Astrocyte of the cerebellum (primary cell): ENCODE measurements around the gene TRAIP.

ENCODE experiments used
- DNase-seq: peaks from one replicate; pipeline ENCODE4 v3.0.0-alpha.2; 2011; ENCODE audit warnings: low read depth
- H3K4me3 ChIP-seq: 2 replicates; pipeline ENCODE4 v1.5.1; 2011; ENCODE audit warnings: mild to moderate bottlenecking, low read depth, low read length, moderate library complexity
- in situ Hi-C: cut with HindIII; loops from 2 replicates; pipeline ENCODE4 v1.10.0; 2017; ENCODE audit warnings: low sequenced_read_pairs
- TF ChIP-seq, protein P1 (sequence below): IDR thresholded peaks from 2 replicates; pipeline ENCODE4 v1.5.1; 2012; ENCODE audit warnings: low read length, low read depth, moderate library complexity, mild to moderate bottlenecking; ENCODE audit errors: missing control alignments

TRAIP gene

DNA sequence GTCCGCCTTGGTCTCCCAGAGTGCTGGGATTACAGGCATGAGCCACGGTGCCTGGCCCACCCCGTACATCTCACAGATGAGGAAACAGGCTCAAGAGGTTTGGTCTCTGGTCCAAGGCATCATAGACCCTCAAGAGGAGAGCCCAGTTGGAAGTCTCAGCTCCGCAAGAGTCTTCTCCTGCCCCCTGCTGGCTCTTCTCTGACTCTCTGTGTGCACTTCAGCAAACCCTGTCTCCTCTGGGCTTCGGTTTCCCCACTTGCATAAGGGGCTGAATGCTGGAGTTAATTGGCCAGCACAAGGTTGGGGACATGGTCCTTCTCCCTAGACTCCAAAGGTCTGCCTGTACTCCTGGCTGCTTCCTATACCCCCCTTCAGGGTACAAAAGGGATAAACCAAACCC is 43.5 kb upstream of the TRAIP start:
- H3K4me3 ChIP-seq, result no peak overlapping the region
- in situ Hi-C loops, result no loop called here
- no peak for DNase-seq
- TF ChIP-seq, protein P1, sequence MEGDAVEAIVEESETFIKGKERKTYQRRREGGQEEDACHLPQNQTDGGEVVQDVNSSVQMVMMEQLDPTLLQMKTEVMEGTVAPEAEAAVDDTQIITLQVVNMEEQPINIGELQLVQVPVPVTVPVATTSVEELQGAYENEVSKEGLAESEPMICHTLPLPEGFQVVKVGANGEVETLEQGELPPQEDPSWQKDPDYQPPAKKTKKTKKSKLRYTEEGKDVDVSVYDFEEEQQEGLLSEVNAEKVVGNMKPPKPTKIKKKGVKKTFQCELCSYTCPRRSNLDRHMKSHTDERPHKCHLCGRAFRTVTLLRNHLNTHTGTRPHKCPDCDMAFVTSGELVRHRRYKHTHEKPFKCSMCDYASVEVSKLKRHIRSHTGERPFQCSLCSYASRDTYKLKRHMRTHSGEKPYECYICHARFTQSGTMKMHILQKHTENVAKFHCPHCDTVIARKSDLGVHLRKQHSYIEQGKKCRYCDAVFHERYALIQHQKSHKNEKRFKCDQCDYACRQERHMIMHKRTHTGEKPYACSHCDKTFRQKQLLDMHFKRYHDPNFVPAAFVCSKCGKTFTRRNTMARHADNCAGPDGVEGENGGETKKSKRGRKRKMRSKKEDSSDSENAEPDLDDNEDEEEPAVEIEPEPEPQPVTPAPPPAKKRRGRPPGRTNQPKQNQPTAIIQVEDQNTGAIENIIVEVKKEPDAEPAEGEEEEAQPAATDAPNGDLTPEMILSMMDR, result no peak

DNA sequence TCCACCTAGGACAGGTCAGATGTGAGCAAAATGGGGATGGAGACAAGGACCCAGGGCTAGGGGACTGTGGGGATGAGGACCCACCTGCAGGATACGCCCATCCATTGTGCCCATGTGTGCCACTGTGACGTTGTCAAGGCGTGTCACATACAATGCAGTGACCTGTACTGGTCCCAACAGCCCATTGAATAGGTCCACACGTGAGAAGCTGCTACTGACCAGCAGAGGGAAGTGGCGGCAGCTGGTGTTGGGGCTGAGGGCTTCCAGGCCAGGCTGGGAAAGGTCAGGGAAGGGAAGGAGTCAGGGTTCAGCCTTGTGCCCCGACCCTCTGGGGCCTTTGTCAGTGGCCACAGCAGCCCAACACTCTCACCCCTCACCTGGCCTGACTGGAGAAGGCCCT is 42.6 kb upstream of the TRAIP start:
- H3K4me3 ChIP-seq, result no peak overlapping the region
- DNase-seq, result no peak
- in situ Hi-C loops, result no loop called here
- TF ChIP-seq, protein P1, result no peak

DNA sequence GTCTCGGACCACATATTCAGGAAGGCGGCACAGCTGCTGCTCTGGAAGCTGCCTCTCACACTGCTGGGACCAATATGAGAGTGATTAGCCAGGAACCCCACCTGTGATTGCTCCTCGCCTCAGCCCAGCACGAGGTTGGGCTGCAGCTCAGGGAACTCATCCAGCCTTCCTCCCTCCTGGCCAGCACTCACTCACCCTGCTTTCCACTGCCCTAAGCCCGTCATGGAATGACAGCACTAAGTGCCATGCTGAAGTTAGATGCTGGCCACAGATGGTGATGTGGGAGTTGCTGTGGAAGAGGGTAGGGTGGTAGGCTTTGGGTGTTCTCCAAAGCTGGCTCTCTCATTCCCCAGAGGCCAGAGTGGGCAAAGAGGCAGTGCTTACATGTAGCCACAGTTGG is 40.0 kb upstream of the TRAIP start:
- in situ Hi-C loops, result no loop called here
- H3K4me3 ChIP-seq, result no peak overlapping the region

DNA sequence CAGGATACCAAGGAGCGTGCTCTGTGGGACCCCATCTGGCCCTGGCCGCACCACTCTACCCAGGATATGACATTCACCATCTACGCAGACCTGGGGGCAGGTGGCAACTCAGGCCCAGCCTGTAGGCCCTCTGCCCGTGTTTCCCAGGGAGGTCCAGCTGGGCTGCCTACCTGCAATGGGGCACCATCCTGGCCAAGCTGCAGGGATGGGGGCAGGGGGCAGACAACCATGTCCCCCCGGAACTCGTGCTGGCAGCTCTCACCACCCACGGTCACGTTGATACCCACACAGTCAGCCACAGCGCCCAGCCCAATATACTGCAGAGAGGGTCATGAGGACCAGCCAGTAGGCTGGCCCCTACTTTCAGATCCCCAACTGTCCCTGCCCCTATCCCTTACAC is 39.4 kb upstream of the TRAIP start:
- in situ Hi-C loops, result no loop called here
- no peak overlapping the region for H3K4me3 ChIP-seq
- DNase-seq, result no peak
- TF ChIP-seq, protein P1, result no peak

More for the DNA sequence above, 40.0 kb upstream of the TRAIP start:
- DNase-seq, result no peak
- TF ChIP-seq, protein P1, result no peak

DNA sequence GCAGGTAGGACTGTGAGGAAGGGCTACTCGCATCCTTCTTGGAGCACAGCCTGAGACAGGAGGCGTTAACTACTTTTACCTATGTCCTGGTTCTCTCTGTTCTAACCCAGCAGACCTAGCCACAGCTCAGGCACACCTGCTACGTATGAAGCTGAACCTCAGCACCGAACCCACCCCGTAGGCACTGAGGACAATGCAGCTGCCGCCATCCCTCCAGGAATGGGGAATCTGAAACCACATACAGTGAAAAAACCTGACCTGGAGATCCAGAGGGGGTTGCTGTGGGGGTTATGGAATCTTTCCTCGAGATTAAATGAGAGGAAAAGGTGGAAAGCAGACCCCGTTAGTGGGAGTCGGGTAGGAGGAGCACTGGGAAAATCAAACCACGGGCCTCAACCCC is 32.9 kb upstream of the TRAIP start:
- in situ Hi-C loops, result no loop called here
- H3K4me3 ChIP-seq, result no peak overlapping the region
- TF ChIP-seq, protein P1, result no peak
- no peak for DNase-seq

DNA sequence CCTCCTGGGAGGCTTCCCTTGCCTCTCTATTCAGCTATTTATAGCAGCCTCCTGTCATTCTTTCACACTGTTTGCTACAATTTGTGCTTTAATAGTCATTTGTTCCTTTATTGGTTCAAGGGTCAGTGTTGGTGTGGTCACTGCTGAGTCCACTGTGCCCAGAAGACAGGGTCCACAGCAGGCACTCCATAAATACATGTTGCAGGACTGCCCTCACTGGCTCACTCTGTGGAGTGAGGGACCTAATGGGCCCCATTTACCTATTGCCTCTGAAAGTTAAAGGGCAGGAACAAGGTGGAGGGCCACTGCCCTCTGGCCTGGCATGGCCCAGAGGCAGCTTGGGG is 30.5 kb upstream of the TRAIP start:
- in situ Hi-C loops, result no loop called here
- no peak overlapping the region for H3K4me3 ChIP-seq
- no peak for DNase-seq
- TF ChIP-seq, protein P1, result no peak

DNA sequence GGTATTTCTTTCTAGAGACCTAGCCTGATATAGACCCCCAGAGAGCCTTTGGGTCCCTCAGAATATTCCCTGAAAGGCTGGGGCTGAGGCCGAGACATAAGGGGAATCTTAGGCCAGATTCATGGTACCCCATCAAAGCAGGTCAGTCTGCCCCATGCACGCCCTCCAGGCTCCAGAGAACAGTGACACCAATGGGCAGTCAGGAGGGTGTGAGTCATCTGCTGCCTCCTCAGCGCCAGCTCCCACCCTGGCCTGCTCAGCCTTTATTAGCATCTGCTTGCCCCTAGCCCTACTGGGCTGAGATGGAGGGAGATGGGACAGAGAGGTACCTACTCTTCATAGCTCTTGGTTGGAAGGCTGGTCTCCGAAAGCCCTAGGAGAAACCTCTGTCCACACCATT is 27.6 kb upstream of the TRAIP start:
- DNase-seq, result no peak
- in situ Hi-C loops, result no loop called here
- no peak overlapping the region for H3K4me3 ChIP-seq
- TF ChIP-seq, protein P1, result no peak
